ENCODE measurements around the gene MYBPHL.

DNA sequence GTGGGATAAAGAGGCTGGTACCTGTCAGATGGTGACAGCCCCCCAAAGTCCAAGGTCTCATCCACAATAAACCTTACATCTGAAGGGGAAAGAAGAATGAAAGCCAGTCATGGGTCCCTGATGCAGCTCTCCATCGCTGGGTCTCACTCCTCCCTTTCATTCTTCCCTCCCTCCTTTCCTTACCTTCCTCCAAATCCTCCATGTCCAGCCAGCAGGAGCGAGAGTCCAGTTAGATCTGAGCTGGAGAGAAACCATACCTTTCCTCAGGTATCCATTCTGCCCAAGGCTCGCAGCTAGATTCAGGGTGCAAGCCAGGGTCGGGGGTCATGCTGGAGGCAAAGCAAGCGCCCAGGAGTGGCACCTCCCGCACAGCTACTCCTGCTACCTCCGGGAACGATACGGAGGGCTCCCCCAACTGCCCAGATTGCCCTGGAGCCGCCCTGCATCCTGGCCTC is 24.3 kb downstream of the MYBPHL start:
- TF ChIP-seq, protein P1, sequence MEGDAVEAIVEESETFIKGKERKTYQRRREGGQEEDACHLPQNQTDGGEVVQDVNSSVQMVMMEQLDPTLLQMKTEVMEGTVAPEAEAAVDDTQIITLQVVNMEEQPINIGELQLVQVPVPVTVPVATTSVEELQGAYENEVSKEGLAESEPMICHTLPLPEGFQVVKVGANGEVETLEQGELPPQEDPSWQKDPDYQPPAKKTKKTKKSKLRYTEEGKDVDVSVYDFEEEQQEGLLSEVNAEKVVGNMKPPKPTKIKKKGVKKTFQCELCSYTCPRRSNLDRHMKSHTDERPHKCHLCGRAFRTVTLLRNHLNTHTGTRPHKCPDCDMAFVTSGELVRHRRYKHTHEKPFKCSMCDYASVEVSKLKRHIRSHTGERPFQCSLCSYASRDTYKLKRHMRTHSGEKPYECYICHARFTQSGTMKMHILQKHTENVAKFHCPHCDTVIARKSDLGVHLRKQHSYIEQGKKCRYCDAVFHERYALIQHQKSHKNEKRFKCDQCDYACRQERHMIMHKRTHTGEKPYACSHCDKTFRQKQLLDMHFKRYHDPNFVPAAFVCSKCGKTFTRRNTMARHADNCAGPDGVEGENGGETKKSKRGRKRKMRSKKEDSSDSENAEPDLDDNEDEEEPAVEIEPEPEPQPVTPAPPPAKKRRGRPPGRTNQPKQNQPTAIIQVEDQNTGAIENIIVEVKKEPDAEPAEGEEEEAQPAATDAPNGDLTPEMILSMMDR (IDR thresholded peaks at IDR 0.05): no peak
- TF ChIP-seq POLR2A (IDR thresholded peaks at IDR 0.05): no peak
